Measurements from ENCODE around the gene LHPP. TPM values are rescaled to one million over a fixed set of nuclear protein-coding genes. Genes with fewer than 3 reads are reported as not detected.
A peak's percentile ranks its signal among the peaks of the same experiment; 100 is the strongest.

LHPP gene
- total RNA-seq, 1 donor from 2014 or later = 4.2 TPM

DNA sequence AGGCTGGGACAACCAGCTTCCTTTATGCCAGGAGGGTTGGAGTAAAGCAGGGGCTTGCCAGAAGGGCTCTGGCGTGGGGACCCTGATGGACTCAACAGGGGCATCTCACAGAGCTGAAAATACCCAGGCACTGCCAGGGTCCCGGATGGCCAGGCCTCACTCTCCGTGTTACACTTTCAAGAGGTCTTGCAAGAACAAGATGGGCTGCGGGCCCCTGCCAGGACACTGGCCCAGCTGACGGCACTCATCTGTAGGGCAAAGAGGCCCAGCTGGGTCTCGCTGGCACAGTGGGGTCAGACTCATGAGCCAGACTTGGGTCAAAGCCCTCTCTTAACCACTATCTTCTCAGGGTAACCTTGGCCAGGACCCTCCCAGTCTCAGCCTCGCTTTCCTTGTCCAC, 191.7 kb downstream of the LHPP start:
- Mint-ChIP-seq H3K9me3 (ENCODE audit: unreplicated experiment) (no peaks in the 10 kb centered on the region), H3K36me3 (ENCODE audit: low read depth, unreplicated experiment) (peaks cover 6% of the 10 kb centered on the region), H3K27me3 (ENCODE audit: unreplicated experiment) (peaks cover 12% of the 10 kb centered on the region), H3K27ac (ENCODE audit: unreplicated experiment) (no peak overlapping the region), H3K4me1 (ENCODE audit: unreplicated experiment) (peaks cover 24% of the 10 kb centered on the region), H3K4me3 (ENCODE audit: unreplicated experiment) (no peak overlapping the region)
- TF ChIP-seq CTCF (IDR thresholded peaks at IDR 0.05; ENCODE audit: unreplicated experiment) = no peak
- no peak for DNase-seq (ENCODE audit: low spot score)

DNA sequence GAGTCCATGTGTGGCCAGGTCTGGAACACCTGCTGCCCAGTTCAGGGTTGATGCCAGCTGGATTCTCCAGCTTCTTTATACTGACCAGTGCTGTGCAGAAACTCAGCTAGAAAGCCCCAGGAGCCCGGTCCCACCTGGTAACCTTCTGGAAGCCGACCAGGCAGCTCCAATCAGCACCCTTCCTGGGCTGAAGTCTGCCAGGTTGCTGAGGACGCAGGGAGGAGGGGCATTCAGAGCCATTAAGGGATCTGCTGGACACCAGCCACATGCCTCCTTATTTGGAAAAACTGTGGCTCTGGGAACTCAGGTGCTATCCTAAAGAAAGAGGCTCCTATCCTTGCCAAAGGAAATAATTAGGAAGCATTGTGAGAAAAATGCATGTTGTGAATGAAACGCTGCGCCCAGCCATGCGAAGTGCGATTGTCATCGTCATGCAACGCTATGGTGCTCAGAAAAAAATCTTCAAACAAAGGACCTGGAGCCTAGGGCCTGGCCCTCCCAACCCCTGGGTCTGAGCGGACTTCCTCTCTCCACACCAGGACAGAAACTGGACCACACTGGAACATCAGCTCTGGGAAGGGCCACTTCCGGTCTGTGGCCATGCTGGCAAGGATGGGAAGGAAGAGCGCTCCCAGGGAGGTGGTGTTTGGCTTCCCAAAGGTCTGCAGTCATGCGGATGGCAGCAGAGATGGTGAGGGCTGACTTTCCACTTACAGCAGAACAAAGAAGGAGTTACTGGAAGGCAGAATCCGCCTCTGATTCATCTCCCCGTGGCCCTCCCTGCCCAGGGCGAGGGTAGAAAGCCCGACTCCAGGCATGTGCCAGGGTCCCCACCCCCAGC, 192.4 kb downstream of the LHPP start:
- no peak for DNase-seq (ENCODE audit: low spot score)
- Mint-ChIP-seq H3K4me1 (ENCODE audit: unreplicated experiment) (peaks cover 17% of the 10 kb centered on the region), H3K4me3 (ENCODE audit: unreplicated experiment) (no peak overlapping the region), H3K27me3 (ENCODE audit: unreplicated experiment) (peaks cover 12% of the 10 kb centered on the region), H3K9me3 (ENCODE audit: unreplicated experiment) (no peaks in the 10 kb centered on the region), H3K36me3 (ENCODE audit: low read depth, unreplicated experiment) (peaks cover 6% of the 10 kb centered on the region), H3K27ac (ENCODE audit: unreplicated experiment) (no peak overlapping the region)
- TF ChIP-seq CTCF (IDR thresholded peaks at IDR 0.05; ENCODE audit: unreplicated experiment) = no peak

DNA sequence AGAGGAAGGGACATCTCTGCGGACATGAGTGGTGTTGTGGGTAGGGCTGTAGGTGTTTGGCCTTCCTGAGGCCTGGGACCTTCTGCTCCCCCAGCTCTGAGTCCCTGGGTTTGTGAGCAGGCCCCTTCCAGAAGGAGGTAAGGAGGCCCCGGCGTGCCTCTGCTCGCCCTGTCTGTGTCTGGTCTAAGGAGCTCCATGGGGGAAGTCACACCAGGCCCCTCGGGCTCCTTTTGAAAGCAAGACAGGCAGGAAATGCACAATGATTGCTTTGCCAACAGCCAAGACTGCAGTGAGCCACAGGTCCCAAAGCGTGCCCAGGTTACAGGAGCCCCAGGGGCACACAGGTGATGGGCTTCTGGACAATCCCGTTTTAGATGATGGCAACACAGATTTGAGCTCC, 193.1 kb downstream of the LHPP start:
- TF ChIP-seq CTCF (IDR thresholded peaks at IDR 0.05; ENCODE audit: unreplicated experiment) = no peak

GRCh38 chr10:124655191-124656112, 193.8 kb downstream of the LHPP start:
- H3K9me3 Mint-ChIP-seq (ENCODE audit: unreplicated experiment) = no peaks in the 10 kb centered on the region
- no peak for DNase-seq (ENCODE audit: low spot score)
- no peak for TF ChIP-seq CTCF (IDR thresholded peaks at IDR 0.05; ENCODE audit: unreplicated experiment)
- H3K27me3 Mint-ChIP-seq (ENCODE audit: unreplicated experiment) = peaks cover 13% of the 10 kb centered on the region
- H3K4me1 Mint-ChIP-seq (ENCODE audit: unreplicated experiment) = peaks cover 12% of the 10 kb centered on the region
- H3K27ac Mint-ChIP-seq (ENCODE audit: unreplicated experiment) = no peak overlapping the region
- H3K36me3 Mint-ChIP-seq (ENCODE audit: low read depth, unreplicated experiment) = peaks cover 6% of the 10 kb centered on the region
- H3K4me3 Mint-ChIP-seq (ENCODE audit: unreplicated experiment) = peak overlapping the region; percentile 48

More for the DNA sequence above, 193.1 kb downstream of the LHPP start:
- Mint-ChIP-seq H3K36me3 (ENCODE audit: low read depth, unreplicated experiment) (peaks cover 6% of the 10 kb centered on the region), H3K4me1 (ENCODE audit: unreplicated experiment) (peaks cover 14% of the 10 kb centered on the region), H3K27ac (ENCODE audit: unreplicated experiment) (no peak overlapping the region), H3K9me3 (ENCODE audit: unreplicated experiment) (no peaks in the 10 kb centered on the region), H3K4me3 (ENCODE audit: unreplicated experiment) (no peak overlapping the region), H3K27me3 (ENCODE audit: unreplicated experiment) (peaks cover 12% of the 10 kb centered on the region)
- DNase-seq (ENCODE audit: low spot score) = no peak

Measured in endothelial cell (in vitro differentiated cells).